HEK293T (cell line): Measurements from ENCODE around the gene KPRP.

ENCODE experiments used
- CTCF ChIA-PET: fragments of 350-600 bp; formaldehyde crosslinking; extraction: SDS; loops from one replicate; lab custom pipeline; 2021; ENCODE audit warnings: antibody characterized with exemption, inconsistent platforms; lab: Yijun Ruan, JAX
- POLR2A ChIA-PET: fragments of 350-600 bp; formaldehyde crosslinking; extraction: SDS; loops from one replicate; lab custom pipeline; 2020; ENCODE audit warnings: antibody characterized with exemption, inconsistent platforms; lab: Yijun Ruan, JAX
- DNase-seq: peaks from one replicate; pipeline ENCODE4 v3.0.0; 2012; ENCODE audit warnings: mixed read lengths; ENCODE audit errors: extremely low spot score
- ARNT ChIP-seq: fragments of 450-650 bp; IDR thresholded peaks from 2 replicates; pipeline ENCODE4 v1.6.1; 2017; ENCODE audit warnings: mild to moderate bottlenecking
- BHLHE40 ChIP-seq: fragments of 450-650 bp; IDR thresholded peaks from 2 replicates; pipeline ENCODE4 v1.6.1; 2016; ENCODE audit warnings: mild to moderate bottlenecking, moderate library complexity, borderline replicate concordance
- CTBP1 ChIP-seq: fragments of 450-650 bp; IDR thresholded peaks from 2 replicates; pipeline ENCODE4 v1.6.1; 2016; ENCODE audit warnings: borderline replicate concordance
- ELF4 ChIP-seq: fragments of 450-650 bp; IDR thresholded peaks from 2 replicates; pipeline ENCODE4 v1.6.1; 2017; ENCODE audit warnings: antibody characterized with exemption
- FOXA1 ChIP-seq: fragments of 450-650 bp; IDR thresholded peaks from 2 replicates; pipeline ENCODE4 v1.6.1; 2016; ENCODE audit warnings: mild to moderate bottlenecking
- FOXK2 ChIP-seq: fragments of 450-650 bp; IDR thresholded peaks from 2 replicates; pipeline ENCODE4 v1.6.1; 2016; ENCODE audit warnings: mild to moderate bottlenecking
- FOXM1 ChIP-seq: fragments of 450-650 bp; IDR thresholded peaks from 2 replicates; pipeline ENCODE4 v1.6.1; 2017; ENCODE audit warnings: mild to moderate bottlenecking, borderline replicate concordance
- HDGF ChIP-seq: fragments of 450-650 bp; IDR thresholded peaks from 2 replicates; pipeline ENCODE4 v1.6.1; 2017; ENCODE audit warnings: antibody characterized with exemption, borderline replicate concordance
- L3MBTL2 ChIP-seq: fragments of 450-650 bp; conservative IDR thresholded peaks from 2 replicates; pipeline ENCODE4 v1.6.1; 2016; ENCODE audit warnings: mild to moderate bottlenecking
- LEF1 ChIP-seq: fragments of 450-650 bp; IDR thresholded peaks from 2 replicates; pipeline ENCODE4 v1.6.1; 2017; ENCODE audit warnings: mild to moderate bottlenecking, borderline replicate concordance
- NFRKB ChIP-seq: fragments of 450-650 bp; IDR thresholded peaks from 2 replicates; pipeline ENCODE4 v1.6.1; 2016; ENCODE audit warnings: mild to moderate bottlenecking, moderate library complexity
- SP1 ChIP-seq: fragments of 450-650 bp; IDR thresholded peaks from 2 replicates; pipeline ENCODE4 v1.6.1; 2017
- SUZ12 ChIP-seq: fragments of 450-650 bp; IDR thresholded peaks from 2 replicates; pipeline ENCODE4 v1.6.1; 2016; ENCODE audit warnings: mild to moderate bottlenecking
- TARDBP ChIP-seq: fragments of 450-650 bp; IDR thresholded peaks from 2 replicates; pipeline ENCODE4 v1.6.1; 2016
- ZNF384 ChIP-seq: fragments of 450-650 bp; IDR thresholded peaks from 2 replicates; pipeline ENCODE4 v1.6.1; 2016
- TF ChIP-seq, protein P1 (sequence below): fragments of 450-650 bp; IDR thresholded peaks from 2 replicates; pipeline ENCODE4 v1.6.1; 2016

KPRP gene

GRCh38 chr1:152757747-152758146, at the start of gene KPRP:
KPRP (plus strand) TSS chr1:152758025; CDS start chr1:152759589, 1,564 bp downstream.
- TF ChIP-seq NFRKB: no peak
- no peak for TF ChIP-seq SUZ12
- no peak for TF ChIP-seq FOXA1
- no peak for TF ChIP-seq BHLHE40
- TF ChIP-seq ZNF384: no peak
- TF ChIP-seq ELF4: no peak
- no peak for TF ChIP-seq FOXM1
- TF ChIP-seq LEF1: no peak
- TF ChIP-seq, protein P1, sequence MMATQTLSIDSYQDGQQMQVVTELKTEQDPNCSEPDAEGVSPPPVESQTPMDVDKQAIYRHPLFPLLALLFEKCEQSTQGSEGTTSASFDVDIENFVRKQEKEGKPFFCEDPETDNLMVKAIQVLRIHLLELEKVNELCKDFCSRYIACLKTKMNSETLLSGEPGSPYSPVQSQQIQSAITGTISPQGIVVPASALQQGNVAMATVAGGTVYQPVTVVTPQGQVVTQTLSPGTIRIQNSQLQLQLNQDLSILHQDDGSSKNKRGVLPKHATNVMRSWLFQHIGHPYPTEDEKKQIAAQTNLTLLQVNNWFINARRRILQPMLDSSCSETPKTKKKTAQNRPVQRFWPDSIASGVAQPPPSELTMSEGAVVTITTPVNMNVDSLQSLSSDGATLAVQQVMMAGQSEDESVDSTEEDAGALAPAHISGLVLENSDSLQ: no peak
- no peak for TF ChIP-seq HDGF
- TF ChIP-seq SP1: no peak
- TF ChIP-seq CTBP1: no peak
- no peak for TF ChIP-seq TARDBP
- TF ChIP-seq ARNT: no peak
- TF ChIP-seq FOXK2: no peak
- DNase-seq: no peak
- ChIA-PET POLR2A (no interaction called here), CTCF (no interaction called here)

- no peak for DNase-seq
- ChIA-PET CTCF (no interaction called here), POLR2A (no interaction called here)
- no peak for TF ChIP-seq HDGF
- no peak for TF ChIP-seq TARDBP
- no peak for TF ChIP-seq BHLHE40
- TF ChIP-seq FOXA1: no peak
- TF ChIP-seq SP1: no peak
- TF ChIP-seq ARNT: no peak
- TF ChIP-seq CTBP1: no peak
- TF ChIP-seq SUZ12: no peak
- no peak for TF ChIP-seq NFRKB
- TF ChIP-seq, protein P1: no peak
- TF ChIP-seq L3MBTL2: no peak
- no peak for TF ChIP-seq FOXM1
- no peak for TF ChIP-seq ELF4
- TF ChIP-seq ZNF384: no peak
- TF ChIP-seq LEF1: no peak
- no peak for TF ChIP-seq FOXK2
Measured at GRCh38 chr1:152718238-152718637, 39.6 kb upstream of the KPRP start.

DNA sequence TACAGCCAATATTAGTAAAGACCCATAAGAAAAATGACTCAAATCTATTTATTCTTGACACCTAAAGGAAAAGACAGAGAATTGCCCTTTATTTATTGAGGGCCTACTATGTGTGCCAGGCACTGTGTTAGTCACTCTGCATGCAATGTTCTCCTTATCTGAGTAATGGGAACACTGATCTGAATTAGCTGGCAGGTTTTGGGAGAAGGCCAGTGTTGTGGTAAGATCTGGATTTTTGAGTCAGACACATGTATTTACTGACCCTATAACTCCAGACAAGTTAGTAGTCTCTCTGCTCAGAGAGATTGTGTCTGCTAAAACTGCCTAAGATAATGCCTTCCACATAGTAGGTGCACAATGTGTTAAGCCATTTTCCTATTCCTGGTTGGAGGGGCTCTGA, 32.6 kb upstream of the KPRP start:
- CTCF ChIA-PET: no interaction called here
- DNase-seq: no peak
- POLR2A ChIA-PET: no interaction called here
- TF ChIP-seq CTBP1 (no peak), ZNF384 (no peak), NFRKB (no peak), ELF4 (no peak), FOXM1 (no peak), SUZ12 (no peak), HDGF (no peak), SP1 (no peak), ARNT (no peak), BHLHE40 (no peak), FOXK2 (no peak), LEF1 (no peak)
- TF ChIP-seq, protein P1: no peak

GRCh38 chr1:152728986-152729385, 28.8 kb upstream of the KPRP start:
- DNase-seq: no peak
- ChIA-PET POLR2A (no interaction called here), CTCF (no interaction called here)
- TF ChIP-seq ELF4 (no peak), LEF1 (no peak), FOXA1 (no peak), CTBP1 (no peak)

DNA sequence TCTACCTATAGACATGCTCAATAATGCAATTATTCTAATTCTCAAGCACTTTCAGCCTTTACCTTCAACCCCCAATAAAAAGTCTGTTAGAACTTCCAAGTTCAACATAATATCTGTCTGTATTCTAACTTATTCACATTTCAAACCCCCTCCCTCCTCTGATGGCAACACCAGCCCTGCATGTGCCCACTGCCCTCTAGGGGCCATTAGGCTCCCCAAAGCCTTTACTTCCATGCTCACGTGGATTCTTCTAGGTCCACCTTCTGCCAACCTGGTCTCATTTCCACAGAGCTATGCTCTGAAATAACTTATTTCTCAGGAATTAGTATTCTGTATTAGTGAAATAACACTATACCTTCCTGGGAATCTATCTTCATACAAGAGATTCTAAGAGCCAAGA, 22.2 kb upstream of the KPRP start:
- TF ChIP-seq TARDBP (no peak), BHLHE40 (no peak), SP1 (no peak), LEF1 (no peak), FOXK2 (no peak)
- no peak for DNase-seq
- ChIA-PET CTCF (no interaction called here), POLR2A (no interaction called here)

DNA sequence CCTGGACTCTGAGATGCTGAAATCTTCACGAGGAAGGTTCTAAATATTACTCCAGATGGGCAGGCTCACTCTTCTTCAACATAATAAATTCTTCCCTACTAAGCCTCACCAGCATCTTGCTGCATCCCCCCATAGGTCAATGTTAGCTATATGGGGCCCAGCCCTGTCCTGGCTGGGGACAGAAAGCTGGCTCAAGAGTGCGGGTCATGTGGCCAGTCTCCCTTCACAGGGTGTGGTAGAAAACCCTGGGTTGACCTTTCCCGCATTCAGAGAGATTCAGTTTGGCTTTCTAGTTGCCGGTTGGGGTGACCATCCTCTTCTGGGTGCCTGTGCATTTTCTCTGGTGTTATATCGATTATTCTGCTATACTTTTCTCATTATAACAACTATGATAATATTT, 19.8 kb upstream of the KPRP start:
- CTCF ChIA-PET: no interaction called here
- no peak for TF ChIP-seq FOXK2
- no peak for TF ChIP-seq FOXM1
- no peak for TF ChIP-seq CTBP1
- TF ChIP-seq SP1: no peak
- no peak for TF ChIP-seq ARNT

DNA sequence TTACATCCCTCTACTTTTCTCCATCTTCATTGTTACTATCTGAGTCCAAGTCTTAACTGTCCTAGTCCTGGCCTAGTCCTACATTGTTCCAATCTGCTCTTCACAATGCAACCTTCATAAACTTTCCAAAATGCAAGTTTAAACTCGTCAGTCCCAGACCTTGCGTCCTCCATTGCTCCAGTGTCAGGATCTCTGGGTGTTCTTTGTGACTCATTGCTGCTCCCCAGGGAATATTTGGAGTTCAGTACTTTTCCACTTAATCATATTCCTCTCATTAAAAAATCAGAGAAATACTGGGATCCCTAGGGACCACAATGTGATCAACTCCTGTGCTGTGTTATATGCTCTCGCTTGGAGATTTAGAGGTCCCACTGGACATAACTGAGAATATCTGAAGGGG, 18.0 kb upstream of the KPRP start:
- DNase-seq: no peak
- ChIA-PET CTCF (no interaction called here), POLR2A (no interaction called here)
- TF ChIP-seq LEF1 (no peak), NFRKB (no peak), ZNF384 (no peak), TARDBP (no peak), SP1 (no peak), FOXM1 (no peak), L3MBTL2 (no peak), FOXA1 (no peak), HDGF (no peak), SUZ12 (no peak), ELF4 (no peak), FOXK2 (no peak), ARNT (no peak), BHLHE40 (no peak)
- TF ChIP-seq, protein P1: no peak

More for the DNA sequence above, 19.8 kb upstream of the KPRP start:
- POLR2A ChIA-PET: no interaction called here
- no peak for DNase-seq
